K562 (cell line): Measurements from ENCODE around the gene ARSI.

Experiments
- CBX8 ChIP-seq: fragments of 200-600 bp; sonication (generic); IDR thresholded peaks from 2 replicates; pipeline ENCODE4 v1.6.1; 2012; ENCODE audit warnings: borderline replicate concordance, mixed run types, low read depth, mild to moderate bottlenecking, moderate library complexity, mixed read lengths, low read length, control low read depth, inconsistent platforms; ENCODE audit not compliant: poor library complexity, severe bottlenecking; ENCODE audit errors: extremely low read depth
- CTCF ChIP-seq, 3 experiments: IDR thresholded peaks in 2 of 3; conservative IDR thresholded peaks in 1 of 3; 2 replicates each; pipeline ENCODE4 v1.5.1; 2011 to 2012; ENCODE audit warnings: low read length in 3 of 3, mild to moderate bottlenecking in 3 of 3, control low read depth in 2 of 3, improper control_type of control experiment in 1 of 3, inconsistent platforms in 1 of 3, low read depth in 1 of 3, mixed read lengths in 1 of 3, moderate library complexity in 1 of 3; ENCODE audit not compliant: insufficient read depth in 2 of 3
- TAF1 ChIP-seq: IDR thresholded peaks from 2 replicates; pipeline ENCODE4 v1.6.1; 2011; ENCODE audit warnings: mild to moderate bottlenecking, low read length, moderate library complexity; ENCODE audit not compliant: insufficient read depth, control insufficient read depth, severe bottlenecking; ENCODE audit errors: extremely low read depth
- ZNF184 ChIP-seq: sonication (generic); formaldehyde crosslinking; IDR thresholded peaks from 2 replicates; pipeline ENCODE4 v1.5.0; 2020; ENCODE audit warnings: missing genetic modification reagents

- no peak for TF ChIP-seq CBX8
- TF ChIP-seq ZNF184 (CRISPR knock-in tag): no peak
- TF ChIP-seq TAF1: no peak
- no peak for TF ChIP-seq CTCF (IDR thresholded peaks at IDR 0.05 in 2 of 3, conservative IDR thresholded peaks at IDR 0.05 in 1 of 3; ENCODE audit: insufficient read depth in 2 of 3, low read depth in 1 of 3, low read length in 3 of 3)
Measured at GRCh38 chr5:150323092-150323491, 20.4 kb upstream of the ARSI start.
